IMR-90 (cell line): ENCODE measurements around the gene IGF2. TPM values are rescaled to one million over a fixed set of nuclear protein-coding genes. Genes with fewer than 3 reads are reported as not detected.

Source experiments
- ATAC-seq: fragments of 200-7000 bp; cut with Tn5 transposase; 2 replicates; pipeline ENCODE4 v1.9.1; 2020; ENCODE audit warnings: low read depth, mild to moderate bottlenecking, moderate library complexity
- BruUV-seq: library from RNA; stranded (reverse); fragments of 400-500 nt; replicated peaks from 2 replicates; lab custom pipeline; 2021; lab: Mats Ljungman, UMichigan
- CTCF ChIA-PET: fragments of 300-600 bp; formaldehyde crosslinking; extraction: SDS; loops from one replicate; lab custom pipeline; 2021; ENCODE audit warnings: antibody characterized with exemption; lab: Yijun Ruan, JAX
- POLR2A ChIA-PET: fragments of 300-600 bp; sonication (Branson Sonifier 250); formaldehyde crosslinking; loops from one replicate; lab custom pipeline; 2022; ENCODE audit warnings: antibody characterized with exemption; ENCODE audit not compliant: unreplicated experiment; lab: Charles Lee
- DNase-seq: peaks from one replicate; pipeline ENCODE4 v3.0.0; 2013
- H2AFZ ChIP-seq: replicated peaks from 2 replicates; pipeline ENCODE3; 2013; ENCODE audit warnings: low read length, mild to moderate bottlenecking; ENCODE audit not compliant: poor library complexity
- H2AK5ac ChIP-seq: 2 replicates; pipeline ENCODE4 v1.6.1; 2013; ENCODE audit warnings: low read depth, low read length, inconsistent platforms
- H2AK9ac ChIP-seq: replicated peaks from 2 replicates; pipeline ENCODE3; 2013; ENCODE audit warnings: mild to moderate bottlenecking, low read depth, low read length, moderate library complexity; ENCODE audit not compliant: poor library complexity
- H2BK120ac ChIP-seq: 2 replicates; pipeline ENCODE4 v1.6.1; 2013; ENCODE audit warnings: low read depth, low read length, inconsistent platforms
- H2BK15ac ChIP-seq: 3 replicates; pipeline ENCODE4 v1.6.1; 2013; ENCODE audit warnings: low read depth, low read length, inconsistent platforms
- H2BK20ac ChIP-seq: 2 replicates; pipeline ENCODE4 v1.6.1; 2013; ENCODE audit warnings: low read depth, mild to moderate bottlenecking, inconsistent platforms, low read length, moderate library complexity
- H2BK5ac ChIP-seq: 2 replicates; pipeline ENCODE4 v1.6.1; 2013; ENCODE audit warnings: mild to moderate bottlenecking, low read depth, low read length, inconsistent platforms; ENCODE audit not compliant: poor library complexity, severe bottlenecking
- H3K14ac ChIP-seq: replicated peaks from 2 replicates; pipeline ENCODE4 v1.6.1; 2013; ENCODE audit warnings: low read depth, low read length, inconsistent platforms
- H3K18ac ChIP-seq: 2 replicates; pipeline ENCODE4 v1.6.1; 2013; ENCODE audit warnings: low read depth, low read length, control low read depth
- H3K23ac ChIP-seq: 2 replicates; pipeline ENCODE4 v1.6.1; 2013; ENCODE audit warnings: low read depth, low read length, inconsistent platforms
- H3K27ac ChIP-seq: 2 replicates; pipeline ENCODE4 v1.5.1; 2013; ENCODE audit warnings: mild to moderate bottlenecking, control low read depth, low read length; ENCODE audit not compliant: insufficient read depth
- H3K27me3 ChIP-seq: 2 replicates; pipeline ENCODE4 v1.6.1; 2013; ENCODE audit warnings: low read length; ENCODE audit not compliant: control insufficient read depth, insufficient read depth
- H3K36me3 ChIP-seq: 2 replicates; pipeline ENCODE4 v1.6.1; 2013; ENCODE audit warnings: low read length, mixed read lengths; ENCODE audit not compliant: control insufficient read depth, insufficient read depth
- H3K4ac ChIP-seq: 2 replicates; pipeline ENCODE4 v1.6.1; 2013; ENCODE audit warnings: low read depth, low read length, inconsistent platforms
- H3K4me1 ChIP-seq: 2 replicates; pipeline ENCODE4 v1.6.1; 2013; ENCODE audit warnings: low read length, mixed read lengths; ENCODE audit not compliant: control insufficient read depth, insufficient read depth
- H3K4me2 ChIP-seq: 2 replicates; pipeline ENCODE4 v1.6.1; 2013; ENCODE audit warnings: low read depth, mild to moderate bottlenecking, control low read depth, low read length, moderate library complexity
- H3K4me3 ChIP-seq: 2 replicates; pipeline ENCODE4 v1.5.1; 2013; ENCODE audit warnings: low read depth, mild to moderate bottlenecking, control low read depth, low read length, moderate library complexity; ENCODE audit not compliant: insufficient read depth
- H3K56ac ChIP-seq: 2 replicates; pipeline ENCODE4 v1.6.1; 2013; ENCODE audit warnings: low read length, inconsistent platforms; ENCODE audit not compliant: insufficient read depth; ENCODE audit errors: extremely low read depth
- H3K79me1 ChIP-seq, 2 experiments: 2 replicates each; pipeline ENCODE4 v1.6.1; 2013; ENCODE audit warnings: low read length in 2 of 2, inconsistent platforms in 1 of 2, low read depth in 1 of 2
- H3K9ac ChIP-seq: 2 replicates; pipeline ENCODE4 v1.6.1; 2013; ENCODE audit warnings: low read depth, low read length, control low read depth
- H3K9me1 ChIP-seq: 2 replicates; pipeline ENCODE4 v1.6.1; 2013; ENCODE audit warnings: low read length, inconsistent platforms; ENCODE audit not compliant: insufficient read depth
- H3K9me3 ChIP-seq: 2 replicates; pipeline ENCODE4 v1.6.1; 2013; ENCODE audit warnings: low read length; ENCODE audit not compliant: control insufficient read depth, insufficient read depth
- H4K20me1 ChIP-seq: 2 replicates; pipeline ENCODE4 v1.6.1; 2013; ENCODE audit warnings: low read length, inconsistent platforms; ENCODE audit not compliant: insufficient read depth
- H4K5ac ChIP-seq: 2 replicates; pipeline ENCODE4 v1.6.1; 2013; ENCODE audit warnings: mild to moderate bottlenecking, low read depth, low read length, control low read depth
- H4K8ac ChIP-seq, 2 experiments: 2 replicates each; pipeline ENCODE4 v1.6.1; 2013; ENCODE audit warnings: low read depth in 2 of 2, low read length in 2 of 2, control low read depth in 1 of 2, inconsistent platforms in 1 of 2
- H4K91ac ChIP-seq: 2 replicates; pipeline ENCODE4 v1.6.1; 2013; ENCODE audit warnings: low read depth, low read length, inconsistent platforms; ENCODE audit not compliant: insufficient read depth
- BHLHE40 ChIP-seq: fragments of 150-350 bp; IDR thresholded peaks from 2 replicates; pipeline ENCODE4 v1.6.1; 2016; ENCODE audit warnings: mild to moderate bottlenecking, low read depth, low read length
- MAZ ChIP-seq: IDR thresholded peaks from 2 replicates; pipeline ENCODE4 v1.6.1; 2012; ENCODE audit warnings: low read depth, mild to moderate bottlenecking, low read length, improper control_type of control experiment, moderate library complexity, borderline replicate concordance
- WGBS, 2 experiments: methylation state at CpG; one replicate each; pipeline versions ENCODE4 v1.1.5 to v1.1.7; 2013; ENCODE audit warnings: missing lambda C conversion rate in 2 of 2; ENCODE audit not compliant: insufficient read length in 1 of 2; ENCODE audit errors: extremely low coverage in 2 of 2; 5-methylcytosine and 5-hydroxymethylcytosine counted together
- dilution Hi-C: fragments of 300-500 bp; cut with HindIII; formaldehyde crosslinking; loops from one replicate; pipeline ENCODE4 v1.14.3; 2018; ENCODE audit warnings: low sequenced_read_pairs; ENCODE audit not compliant: unreplicated experiment
- in situ Hi-C: fragments of 300-500 bp; cut with MboI; formaldehyde crosslinking; loops from 3 replicates; pipeline ENCODE4 v1.14.3; 2019; ENCODE audit warnings: low sequenced_read_pairs, inconsistent platforms, mixed read lengths
- intact Hi-C: fragments of 100-400 bp; cut with micrococcal nuclease; formaldehyde crosslinking; loops from 2 replicates; pipeline ENCODE4 v1.10.0; 2022
- polyA plus RNA-seq, 3 experiments: library from polyadenylated mRNA; depleted of rRNA; stranded (reverse); fragments of >200 nt; gene quantifications; 2 replicates each; pipeline ENCODE4 v1.2.3, GENCODE V29; 2012; ENCODE audit warnings: low replicate concordance in 1 of 3
- total RNA-seq: library from RNA; depleted of rRNA; stranded (reverse); fragments of >200 nt; gene quantifications from 2 replicates; pipeline ENCODE4 v1.2.3, GENCODE V29; 2012

The IGF2 gene
- total and polyA plus RNA-seq, 2 of the 4 experiments (the other 2 are of a cell fraction): 2.3 to 21.8 TPM

- Histone ChIP-seq H3K27me3 (peaks cover 66% of the 10 kb centered on the region), H3K4ac (peak overlapping the region; percentile 77), H2BK5ac (no peak overlapping the region), H4K5ac (no peak overlapping the region), H2AK9ac (peak overlapping the region; percentile 88), H2BK120ac (peak overlapping the region; percentile 40), H3K4me3 (peak overlapping the region; percentile 44), H4K8ac (peak overlapping the region; percentile 52 to 57; a peak in 1 of 4 replicates), H3K14ac (no peak overlapping the region), H2BK15ac (no peak overlapping the region), H3K23ac (no peak overlapping the region), H3K9ac (peak overlapping the region; percentile 28; the same call in 1 of the 2 replicates), H3K4me1 (no peaks in the 10 kb centered on the region; the same call in 1 of the 2 replicates), H3K56ac (peak overlapping the region; percentile 32; the same call in 1 of the 2 replicates), H2BK20ac (peak overlapping the region; percentile 53; the same call in 1 of the 2 replicates), H2AK5ac (peak overlapping the region; percentile 28; the same call in 1 of the 2 replicates), H3K79me1 (peaks cover 0 to 4% of the 10 kb centered on the region in 2 experiments; a peak in 1 of 4 replicates), H3K18ac (no peak overlapping the region), H3K9me1 (no peaks in the 10 kb centered on the region), H4K91ac (peak overlapping the region; percentile 55; the same call in 1 of the 2 replicates), H4K20me1 (peaks cover 31% of the 10 kb centered on the region), H3K9me3 (no peaks in the 10 kb centered on the region), H2AFZ (peak overlapping the region; percentile 86), H3K36me3 (no peaks in the 10 kb centered on the region), H3K4me2 (peak overlapping the region; percentile 78), H3K27ac (no peak overlapping the region)
- CTCF ChIA-PET: interaction anchor here (1.4 kb wide), 1 partner anchor 13 kb away, joined by 7 read pairs; no protein-coding TSS in a partner anchor
- POLR2A ChIA-PET: no interaction called here
- intact Hi-C loops (loop anchor here (5.0 kb wide), 1 partner anchor 40 kb away; no protein-coding TSS in a partner anchor), dilution Hi-C loops (no loop called here), in situ Hi-C loops (no loop called here)
- BruUV-seq: no TSS peak
- WGBS, 2 experiments: 3% methylated on average over 7 of the region's 50 CpGs; no CpG with 5 or more reads in 1 of the 2 experiments
- no peak for TF ChIP-seq BHLHE40
- TF ChIP-seq MAZ: peak; percentile 48; the same call in 1 of the 2 replicates
- ATAC-seq (peak; percentile 81), DNase-seq (peak; percentile 48)
Measured at GRCh38 chr11:2137202-2138067, 1.8 kb downstream of the IGF2 start.
